ENCODE results near the gene GPBP1L1.

- TF ChIP-seq CTCF (IDR thresholded peaks at IDR 0.05; ENCODE audit: low read depth, low read length): no peak
- TF ChIP-seq POLR2A (IDR thresholded peaks at IDR 0.05; ENCODE audit: extremely low read depth, insufficient read length): no peak
Measured at GRCh38 chr1:45660336-45660735, 26.0 kb downstream of the GPBP1L1 start.

Measured in NB4 (cell line).